Activated B cell treated with CpG ODN at 0.5 μM for 24 hours (primary cell): Measurements from ENCODE around the gene TSEN34. TPM values are rescaled to one million over a fixed set of nuclear protein-coding genes. Genes with fewer than 3 reads are reported as not detected.

Source experiments
- ATAC-seq: fragments of 200-7000 bp; cut with Tn5 transposase; one replicate; pipeline ENCODE4 v1.10.0; 2021; ENCODE audit warnings: low read depth, mild to moderate bottlenecking, moderate library complexity
- CTCF ChIA-PET: fragments of 350-600 bp; sonication (Branson Sonifier 250); formaldehyde crosslinking; loops from one replicate; lab custom pipeline; 2021; ENCODE audit warnings: antibody characterized with exemption; lab: Charles Lee
- POLR2A ChIA-PET: fragments of 350-600 bp; sonication (Branson Sonifier 250); formaldehyde crosslinking; loops from one replicate; lab custom pipeline; 2021; ENCODE audit warnings: antibody characterized with exemption; lab: Charles Lee
- DNase-seq: peaks from one replicate; pipeline ENCODE4 v3.0.0; 2022
- H3K27ac Mint-ChIP-seq: one replicate; pipeline ENCODE4 v1.8.0; 2020; ENCODE audit warnings: mixed read lengths
- H3K27me3 Mint-ChIP-seq: one replicate; pipeline ENCODE4 v1.8.0; 2021; ENCODE audit warnings: mixed read lengths
- H3K36me3 Mint-ChIP-seq: one replicate; pipeline ENCODE4 v1.8.0; 2021; ENCODE audit warnings: low read depth, mixed read lengths
- H3K4me1 Mint-ChIP-seq: one replicate; pipeline ENCODE4 v1.8.0; 2021; ENCODE audit warnings: mixed read lengths
- H3K4me3 Mint-ChIP-seq: one replicate; pipeline ENCODE4 v1.8.0; 2020; ENCODE audit warnings: mild to moderate bottlenecking, mixed read lengths
- H3K9me3 Mint-ChIP-seq: one replicate; pipeline ENCODE4 v1.8.0; 2020; ENCODE audit warnings: mixed read lengths
- CTCF ChIP-seq: fragments of 200-600 bp; IDR thresholded peaks from one replicate; pipeline ENCODE4 v1.8.0; 2022; ENCODE audit warnings: antibody characterized with exemption, mild to moderate bottlenecking
- intact Hi-C: fragments of 100-400 bp; cut with micrococcal nuclease; formaldehyde crosslinking; loops from one replicate; pipeline ENCODE4 v1.15.1; 2024
- total RNA-seq: library from RNA; stranded (reverse); gene quantifications from 2 replicates; pipeline ENCODE4 v1.2.3, GENCODE V29; 2022

The TSEN34 gene
- total RNA-seq = 15.0 and 19.4 TPM in 2 replicates

- ATAC-seq = peak; percentile 28
- CTCF ChIA-PET = interaction anchor here (2.2 kb wide), 1 partner anchor 24 kb away, joined by 13 read pairs; no protein-coding TSS in a partner anchor
- Mint-ChIP-seq H3K36me3 (peaks cover 38% of the 10 kb centered on the region), H3K4me3 (peak within 1 kb of the TSS; percentile 90), H3K27ac (peak within 1 kb of the TSS; percentile 98), H3K9me3 (no peaks in the 10 kb centered on the region), H3K27me3 (no peaks in the 10 kb centered on the region), H3K4me1 (peaks cover 35% of the 10 kb centered on the region)
- POLR2A ChIA-PET = interaction anchor here (0.6 to 7.7 kb wide), 11 partner anchors 9 to 1929 kb away, joined by 3 to 244 read pairs (median 12); partner anchors contain the start of genes CNOT3, LENG1, LENG8 and LENG9
- peak; percentile 94 for DNase-seq
- TF ChIP-seq CTCF = no peak
- intact Hi-C loops = no loop called here
Measured at GRCh38 chr19:54191011-54191810, at the start of gene TSEN34. Gene TSEN34, plus strand, starts transcription at chr19:54191308. Its CDS starts 57 bp downstream, at chr19:54191365.

GRCh38 chr19:54141356-54141755 is 49.8 kb upstream of the TSEN34 start:
- Mint-ChIP-seq H3K4me1 (peaks cover 46% of the 10 kb centered on the region), H3K4me3 (no peak overlapping the region), H3K9me3 (no peaks in the 10 kb centered on the region), H3K36me3 (peaks cover 66% of the 10 kb centered on the region), H3K27ac (no peak overlapping the region), H3K27me3 (no peaks in the 10 kb centered on the region)
- POLR2A ChIA-PET = interaction anchor here (0.6 kb wide), 2 partner anchors 16 to 58 kb away, joined by 3 read pairs; no protein-coding TSS in a partner anchor
- ATAC-seq (no peak), DNase-seq (no peak)
- TF ChIP-seq CTCF = no peak
- intact Hi-C loops = no loop called here
- CTCF ChIA-PET = interaction anchor here (1.0 kb wide), 1 partner anchor 18 kb away, joined by 3 read pairs; the partner anchor contains the start of gene LENG1

- no peak for DNase-seq
Measured at GRCh38 chr19:54142166-54142780, 48.8 kb upstream of the TSEN34 start.

GRCh38 chr19:54145541-54146158 is 45.5 kb upstream of the TSEN34 start:
- H3K36me3 Mint-ChIP-seq = peaks cover 81% of the 10 kb centered on the region
- no peak overlapping the region for H3K4me3 Mint-ChIP-seq
- peaks cover 12% of the 10 kb centered on the region for H3K4me1 Mint-ChIP-seq
- no peak overlapping the region for H3K27ac Mint-ChIP-seq
- DNase-seq = no peak
- TF ChIP-seq CTCF = no peak
- H3K27me3 Mint-ChIP-seq = no peaks in the 10 kb centered on the region
- CTCF ChIA-PET = no interaction called here
- no peak for ATAC-seq
- H3K9me3 Mint-ChIP-seq = no peaks in the 10 kb centered on the region
- intact Hi-C loops = no loop called here
- POLR2A ChIA-PET = no interaction called here

More at GRCh38 chr19:54142166-54142780, 48.8 kb upstream of the TSEN34 start:
- Mint-ChIP-seq H3K36me3 (peaks cover 75% of the 10 kb centered on the region), H3K27me3 (no peaks in the 10 kb centered on the region), H3K9me3 (no peaks in the 10 kb centered on the region), H3K27ac (no peak overlapping the region), H3K4me1 (peaks cover 38% of the 10 kb centered on the region), H3K4me3 (no peak overlapping the region)
- TF ChIP-seq CTCF = no peak
- POLR2A ChIA-PET = interaction anchor here (0.6 kb wide), 1 partner anchor 15 kb away, joined by 3 read pairs; no protein-coding TSS in a partner anchor
- ATAC-seq = no peak
- CTCF ChIA-PET = interaction anchor here (1.0 kb wide), 1 partner anchor 17 kb away, joined by 3 read pairs; the partner anchor contains the start of gene LENG1
- intact Hi-C loops = no loop called here
